OCI-LY7 (cell line): ENCODE measurements around the gene ARID5B. TPM values are rescaled to one million over a fixed set of nuclear protein-coding genes. Genes with fewer than 3 reads are reported as not detected.

ENCODE experiments used
- BruUV-seq: library from RNA; stranded (reverse); fragments of 400-500 nt; replicated peaks from 2 replicates; lab custom pipeline; 2021; lab: Mats Ljungman, UMichigan
- CTCF ChIA-PET: fragments of 300-600 bp; sonication (Branson Sonifier 250); formaldehyde crosslinking; loops from one replicate; lab custom pipeline; 2022; ENCODE audit warnings: antibody characterized with exemption; ENCODE audit not compliant: unreplicated experiment; lab: Charles Lee
- POLR2A ChIA-PET: fragments of 300-600 bp; sonication (Branson Sonifier 250); formaldehyde crosslinking; loops from one replicate; lab custom pipeline; 2022; ENCODE audit warnings: antibody characterized with exemption; lab: Charles Lee
- DNase-seq: peaks from one replicate; pipeline ENCODE4 v3.0.0-alpha.2; 2015; ENCODE audit warnings: low spot score
- H2AFZ ChIP-seq: fragments of 200-600 bp; sonication (generic), shearing (Covaris generic); 2 replicates; pipeline ENCODE4 v1.6.1; 2014; ENCODE audit warnings: mild to moderate bottlenecking, antibody characterized with exemption, low read length, moderate library complexity
- H3K27ac ChIP-seq: fragments of 200-600 bp; sonication (generic); 2 replicates; pipeline ENCODE4 v1.5.1; 2014; ENCODE audit warnings: mixed run types, low read depth, mild to moderate bottlenecking, moderate library complexity, low read length, inconsistent platforms; ENCODE audit not compliant: poor library complexity, severe bottlenecking
- H3K36me3 ChIP-seq: fragments of 200-600 bp; sonication (generic); 2 replicates; pipeline ENCODE4 v1.6.1; 2014; ENCODE audit warnings: mild to moderate bottlenecking, antibody characterized with exemption, low read length, moderate library complexity, mixed read lengths; ENCODE audit not compliant: insufficient read depth
- H3K4me1 ChIP-seq: fragments of 200-600 bp; sonication (generic); 2 replicates; pipeline ENCODE4 v1.5.1; 2014; ENCODE audit warnings: mild to moderate bottlenecking, low read length; ENCODE audit not compliant: insufficient read depth, poor library complexity, severe bottlenecking
- H3K4me2 ChIP-seq: fragments of 200-600 bp; sonication (generic); 2 replicates; pipeline ENCODE4 v1.6.1; 2014; ENCODE audit warnings: mild to moderate bottlenecking, low read length
- H3K4me3 ChIP-seq: fragments of 200-600 bp; sonication (generic); 2 replicates; pipeline ENCODE4 v1.5.1; 2014; ENCODE audit warnings: mild to moderate bottlenecking, low read depth, low read length; ENCODE audit not compliant: poor library complexity, severe bottlenecking
- H3K79me2 ChIP-seq: fragments of 200-600 bp; sonication (generic); 2 replicates; pipeline ENCODE4 v1.6.1; 2016; ENCODE audit warnings: low read depth, mild to moderate bottlenecking, low read length, moderate library complexity, mixed read lengths; ENCODE audit not compliant: insufficient read depth
- H3K9me2 ChIP-seq: fragments of 200-600 bp; sonication (generic); 2 replicates; pipeline ENCODE4 v1.6.1; 2016; ENCODE audit warnings: mild to moderate bottlenecking, low read length, mixed read lengths; ENCODE audit not compliant: insufficient read depth
- H3K9me3 ChIP-seq: fragments of 200-600 bp; sonication (generic); 2 replicates; pipeline ENCODE4 v1.6.1; 2014; ENCODE audit warnings: mild to moderate bottlenecking, mixed run types, low read length, mixed read lengths
- H4K20me1 ChIP-seq: fragments of 200-600 bp; sonication (generic); 2 replicates; pipeline ENCODE4 v1.6.1; 2014; ENCODE audit warnings: mild to moderate bottlenecking, antibody characterized with exemption, low read length, moderate library complexity, mixed read lengths; ENCODE audit not compliant: insufficient read depth
- CTCF ChIP-seq: fragments of 200-600 bp; sonication (generic); conservative IDR thresholded peaks from 2 replicates; pipeline ENCODE4 v1.5.1; 2014; ENCODE audit warnings: mild to moderate bottlenecking, antibody characterized with exemption, low read length, moderate library complexity, mixed read lengths
- EZH2phosphoT487 ChIP-seq: fragments of 200-600 bp; sonication (generic); IDR thresholded peaks from 2 replicates; pipeline ENCODE4 v1.6.1; 2018; ENCODE audit warnings: low read depth, borderline replicate concordance, mild to moderate bottlenecking, mixed run types, antibody characterized with exemption, low read length, moderate library complexity, mixed read lengths
- intact Hi-C: fragments of 100-400 bp; cut with micrococcal nuclease; formaldehyde crosslinking; loops from one replicate; pipeline ENCODE4 v1.10.0; 2022; ENCODE audit not compliant: unreplicated experiment
- total RNA-seq, 2 experiments: library from RNA; depleted of rRNA in 1 of 2; stranded (reverse); fragments of >200 nt in 1 of 2; shearing (Covaris generic) in 1 of 2; gene quantifications; 2 replicates each; pipeline ENCODE4 v1.2.3, GENCODE V29; 2014 to 2022

The ARID5B gene
- total RNA-seq, 2 experiments from 2014 or later: 38.0 to 56.7 TPM

GRCh38 chr10:61943674-61944378 is 42.3 kb downstream of the ARID5B start:
- POLR2A ChIA-PET: interaction anchor here (0.6 to 4.7 kb wide), 17 partner anchors 9 to 296 kb away, joined by 3 to 38 read pairs (median 5); partner anchors contain the start of gene ARID5B
- intact Hi-C loops: loop anchor here (1.0 to 2.0 kb wide), 2 partner anchors 17 to 44 kb away; no protein-coding TSS in a partner anchor
- BruUV-seq: TSS peak; percentile 8
- Histone ChIP-seq H3K4me2 (peak overlapping the region; percentile 59), H3K36me3 (peaks cover 86% of the 10 kb centered on the region), H3K9me3 (0 out of 2 replicates have a peak, but pooled peaks cover 3% of the 10 kb centered on the region), H2AFZ (peak overlapping the region; percentile 24; the same call in 1 of the 2 replicates), H3K4me3 (peak overlapping the region; percentile 30), H3K4me1 (peaks cover 67% of the 10 kb centered on the region), H3K27ac (peak overlapping the region; percentile 88), H4K20me1 (no peaks in the 10 kb centered on the region), H3K79me2 (peaks cover 60% of the 10 kb centered on the region; the same call in 1 of the 2 replicates), H3K9me2 (no peaks in the 10 kb centered on the region)
- peak; percentile 68 for DNase-seq
- CTCF ChIA-PET: no interaction called here
- TF ChIP-seq EZH2phosphoT487: no peak
- TF ChIP-seq CTCF: peak; percentile 69

GRCh38 chr10:61944410-61945147 is 43.1 kb downstream of the ARID5B start:
- Histone ChIP-seq H3K9me2 (no peaks in the 10 kb centered on the region), H3K27ac (peak overlapping the region; percentile 88), H3K4me2 (peak overlapping the region; percentile 59), H3K4me1 (peaks cover 60% of the 10 kb centered on the region), H3K4me3 (no peak overlapping the region), H3K9me3 (0 out of 2 replicates have a peak, but pooled peaks cover 3% of the 10 kb centered on the region), H4K20me1 (no peaks in the 10 kb centered on the region), H2AFZ (no peak overlapping the region), H3K36me3 (peaks cover 92% of the 10 kb centered on the region), H3K79me2 (peaks cover 53% of the 10 kb centered on the region; the same call in 1 of the 2 replicates)
- DNase-seq: no peak
- intact Hi-C loops: no loop called here
- CTCF ChIA-PET: no interaction called here
- POLR2A ChIA-PET: interaction anchor here (0.6 to 4.7 kb wide), 17 partner anchors 8 to 258 kb away, joined by 3 to 38 read pairs (median 4); partner anchors contain the start of gene ARID5B
- TF ChIP-seq EZH2phosphoT487 (no peak), CTCF (no peak)
- no TSS peak for BruUV-seq
